ENCODE data around the gene GNPDA1.

DNA sequence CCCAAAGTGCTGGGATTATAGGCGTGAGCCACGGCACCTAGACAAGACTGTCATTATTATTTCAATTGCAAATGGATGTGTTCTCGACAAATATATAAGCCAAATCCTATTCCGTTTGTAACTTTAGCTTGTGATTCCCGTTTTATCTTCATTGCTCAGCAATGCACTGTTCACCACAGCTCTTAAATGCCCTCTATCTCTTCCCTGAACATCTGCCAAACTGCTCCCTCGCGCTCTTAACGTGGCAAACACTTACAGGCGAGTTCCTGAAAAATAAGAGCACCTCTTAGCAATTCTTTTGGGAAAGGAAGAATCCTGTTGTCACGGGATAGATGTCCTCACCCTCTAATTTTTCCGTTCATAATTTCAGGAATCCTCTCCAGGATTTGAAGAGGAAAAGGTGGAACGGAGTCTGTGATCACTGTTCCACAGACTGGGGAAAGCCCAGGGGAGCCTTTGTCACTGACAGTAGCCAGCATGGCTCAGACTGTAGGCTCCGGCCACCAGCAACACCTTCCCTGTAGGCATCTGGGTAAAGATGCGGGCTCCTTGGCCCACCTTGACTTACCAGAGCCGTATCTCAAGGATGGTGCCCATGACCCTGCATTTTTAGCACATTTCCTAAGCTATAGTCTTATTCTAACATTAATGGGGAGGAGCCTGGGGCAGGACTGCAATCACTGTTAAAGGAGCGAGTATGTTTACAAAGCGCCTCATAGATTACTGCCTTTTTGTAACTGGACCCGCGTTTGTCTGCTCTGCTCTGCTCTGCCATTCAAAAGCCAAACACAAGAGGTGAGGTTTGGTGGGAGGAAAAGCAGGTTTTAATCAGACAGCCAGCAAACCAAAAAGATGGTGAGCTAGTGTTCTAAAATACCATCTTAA, 20.2 kb upstream of the GNPDA1 start:
- TF ChIP-seq CTCF (IDR thresholded peaks at IDR 0.05) (no peak), POLR2A (IDR thresholded peaks at IDR 0.05) (no peak), POLR2AphosphoS5 (IDR thresholded peaks at IDR 0.05) (no peak)
